ENCODE measurements around the gene KCNQ1. TPM values are rescaled to one million over a fixed set of nuclear protein-coding genes. Genes with fewer than 3 reads are reported as not detected.

Gene KCNQ1
- total RNA-seq, 1 experiment from 2014 or later = 2.3 TPM

- Mint-ChIP-seq H3K4me1 (peaks cover 20% of the 10 kb centered on the region in 2 experiments), H3K27me3 (ENCODE audit: low read depth) (peaks cover 68% of the 10 kb centered on the region), H3K9me3 (peaks cover 20 to 22% of the 10 kb centered on the region in 2 experiments), H3K36me3 (ENCODE audit: insufficient read depth in 1 of 3, low read depth in 3 of 3) (peaks cover 8 to 17% (median 11%) of the 10 kb centered on the region in 3 experiments), H3K27ac (no peak overlapping the region), H3K4me3 (no peak overlapping the region)
- Histone ChIP-seq H3K27ac (ENCODE audit: insufficient read length, low read depth, low read length) (no peak overlapping the region), H3K4me1 (ENCODE audit: insufficient read depth, low read length) (peaks cover 3% of the 10 kb centered on the region; the same call in 1 of the 2 replicates), H2AK5ac (ENCODE audit: insufficient read length, low read length) (no peak overlapping the region), H3K23me2 (ENCODE audit: insufficient read length, low read depth, low read length, poor library complexity, severe bottlenecking) (no peaks in the 10 kb centered on the region), H3K79me1 (ENCODE audit: insufficient read depth, low read depth, low read length, poor library complexity, severe bottlenecking) (no peaks in the 10 kb centered on the region), H3K4ac (ENCODE audit: low read depth, low read length) (no peak overlapping the region), H2BK15ac (ENCODE audit: low read depth, low read length) (no peak overlapping the region), H2BK20ac (ENCODE audit: low read depth, low read length, poor library complexity, severe bottlenecking) (no peak overlapping the region), H3K27me3 (ENCODE audit: insufficient read depth, low read length) (no peaks in the 10 kb centered on the region; the same call in 1 of the 2 replicates), H4K5ac (ENCODE audit: insufficient read length, low read depth, low read length) (no peak overlapping the region), H3K23ac (ENCODE audit: insufficient read length, low read depth, low read length) (no peak overlapping the region), H3K9ac (ENCODE audit: extremely low read depth, insufficient read length, low read length) (no peak overlapping the region), H3K4me2 (ENCODE audit: insufficient read depth, insufficient read length, low read length) (no peak overlapping the region), H3K9me3 (ENCODE audit: control insufficient read depth, low read depth, low read length) (no peaks in the 10 kb centered on the region), H3K56ac (ENCODE audit: insufficient read length, low read depth, low read length) (no peak overlapping the region), H2BK12ac (ENCODE audit: insufficient read length, low read depth, low read length) (no peak overlapping the region), H3K79me2 (ENCODE audit: insufficient read depth, low read length) (no peaks in the 10 kb centered on the region), H2BK120ac (ENCODE audit: low read depth, low read length, poor library complexity, severe bottlenecking) (no peak overlapping the region), H3K14ac (ENCODE audit: insufficient read depth, low read length) (no peak overlapping the region), H4K20me1 (ENCODE audit: control insufficient read depth, insufficient read depth, insufficient read length) (no peaks in the 10 kb centered on the region), H2BK5ac (ENCODE audit: insufficient read length, low read length) (no peak overlapping the region), H3T11ph (ENCODE audit: low read length) (no peak overlapping the region), H3K18ac (ENCODE audit: insufficient read length, low read depth, low read length) (no peak overlapping the region), H4K8ac (replicated peaks; ENCODE audit: insufficient read length, low read depth, low read length) (no peak overlapping the region), H4K91ac (ENCODE audit: insufficient read length, low read depth, low read length) (no peak overlapping the region), H2AFZ (ENCODE audit: low read length) (no peak overlapping the region)
- TF ChIP-seq CTCF (conservative IDR thresholded peaks at IDR 0.05) = no peak
- no CpG with 5 or more reads among the region's 8 CpGs for WGBS (ENCODE audit: extremely low coverage, insufficient read length, low lambda C conversion rate)
- DNase-seq = no peak
Observed at GRCh38 chr11:2830886-2831285, 386.1 kb downstream of the KCNQ1 start.

Measured in H9 (cell line).